ENCODE measurements around the gene DNAJC18.

The DNAJC18 gene

GRCh38 chr5:139402561-139403158 is 36.7 kb downstream of the DNAJC18 start:
- DNase-seq (ENCODE audit: low read depth), result no peak
- H3K4me3 ChIP-seq (ENCODE audit: control insufficient read depth, low read depth, low read length), result no peak overlapping the region
- TF ChIP-seq CTCF (conservative IDR thresholded peaks at IDR 0.05; ENCODE audit: control insufficient read depth, insufficient read depth, low read depth, low read length), result peak; percentile 41

GRCh38 chr5:139401546-139401945 is 37.8 kb downstream of the DNAJC18 start:
- DNase-seq (ENCODE audit: low read depth), result no peak
- TF ChIP-seq CTCF (conservative IDR thresholded peaks at IDR 0.05; ENCODE audit: control insufficient read depth, insufficient read depth, low read depth, low read length), result no peak
- H3K4me3 ChIP-seq (ENCODE audit: control insufficient read depth, low read depth, low read length), result no peak overlapping the region

GRCh38 chr5:139399501-139400121 is 39.7 kb downstream of the DNAJC18 start:
- no peak for TF ChIP-seq CTCF (conservative IDR thresholded peaks at IDR 0.05; ENCODE audit: control insufficient read depth, insufficient read depth, low read depth, low read length)
- no peak overlapping the region for H3K4me3 ChIP-seq (ENCODE audit: control insufficient read depth, low read depth, low read length)
- no peak for DNase-seq (ENCODE audit: low read depth)

- no peak for TF ChIP-seq CTCF (conservative IDR thresholded peaks at IDR 0.05; ENCODE audit: control insufficient read depth, insufficient read depth, low read depth, low read length)
- H3K4me3 ChIP-seq (ENCODE audit: control insufficient read depth, low read depth, low read length), result no peak overlapping the region
- no peak for DNase-seq (ENCODE audit: low read depth)
Measured at GRCh38 chr5:139397921-139398320, 41.4 kb downstream of the DNAJC18 start.

- TF ChIP-seq CTCF (conservative IDR thresholded peaks at IDR 0.05; ENCODE audit: control insufficient read depth, insufficient read depth, low read depth, low read length), result no peak
- DNase-seq (ENCODE audit: low read depth), result no peak
- H3K4me3 ChIP-seq (ENCODE audit: control insufficient read depth, low read depth, low read length), result no peak overlapping the region
Measured at GRCh38 chr5:139396691-139397090, 42.6 kb downstream of the DNAJC18 start.

- no peak for TF ChIP-seq CTCF (conservative IDR thresholded peaks at IDR 0.05; ENCODE audit: control insufficient read depth, insufficient read depth, low read depth, low read length)
- peak; percentile 42 for DNase-seq (ENCODE audit: low read depth)
- no peak overlapping the region for H3K4me3 ChIP-seq (ENCODE audit: control insufficient read depth, low read depth, low read length)
Measured at GRCh38 chr5:139395844-139396640, 43.3 kb downstream of the DNAJC18 start.

Measured in fibroblast of mammary gland (primary cell).